Lower leg skin (tissue), 4 donors: ENCODE results near the gene PRDX5. TPM values are rescaled to one million over a fixed set of nuclear protein-coding genes. Genes with fewer than 3 reads are reported as not detected.

Experiments
- DNase-seq, 2 donors: peaks; one replicate each; pipeline ENCODE4 v3.0.0-alpha.2; 2019; ENCODE audit warnings: low spot score in 2 of 2
- H3K4me3 ChIP-seq: fragments of 200-600 bp; sonication (generic); 2 replicates; pipeline ENCODE4 v1.5.1; 2017; ENCODE audit warnings: mild to moderate bottlenecking, low read depth; ENCODE audit not compliant: poor library complexity, severe bottlenecking
- POLR2A ChIP-seq, 2 donors: fragments of 450-650 bp; IDR thresholded peaks; one replicate each; pipeline ENCODE4 v1.6.1; 2016 to 2017; ENCODE audit warnings: antibody characterized with exemption in 2 of 2, mild to moderate bottlenecking in 1 of 2, moderate library complexity in 1 of 2
- WGBS, 2 donors: methylation state at CpG; one replicate each; pipeline ENCODE4 v1.1.5; 2018; 5-methylcytosine and 5-hydroxymethylcytosine counted together
- intact Hi-C: fragments of 100-400 bp; cut with DNase I; formaldehyde crosslinking; loops from one replicate; pipeline ENCODE4 v1.15.0; 2023; ENCODE audit warnings: low total_unique reads
- total RNA-seq, 4 donors: library from RNA; depleted of rRNA; stranded (reverse); fragments of >200 nt; gene quantifications; one replicate each; pipeline ENCODE4 v1.1.0, GENCODE V29; 2016
- TF ChIP-seq, protein P1 (sequence below), 3 donors: fragments of 450-650 bp; IDR thresholded peaks; one replicate each; pipeline ENCODE4 v1.5.1; 2016; ENCODE audit warnings: antibody characterized with exemption in 3 of 3, mild to moderate bottlenecking in 3 of 3, moderate library complexity in 2 of 3

The PRDX5 gene
- total RNA-seq, 4 donors from 2014 or later: 170 to 284 (median 215) TPM

DNA sequence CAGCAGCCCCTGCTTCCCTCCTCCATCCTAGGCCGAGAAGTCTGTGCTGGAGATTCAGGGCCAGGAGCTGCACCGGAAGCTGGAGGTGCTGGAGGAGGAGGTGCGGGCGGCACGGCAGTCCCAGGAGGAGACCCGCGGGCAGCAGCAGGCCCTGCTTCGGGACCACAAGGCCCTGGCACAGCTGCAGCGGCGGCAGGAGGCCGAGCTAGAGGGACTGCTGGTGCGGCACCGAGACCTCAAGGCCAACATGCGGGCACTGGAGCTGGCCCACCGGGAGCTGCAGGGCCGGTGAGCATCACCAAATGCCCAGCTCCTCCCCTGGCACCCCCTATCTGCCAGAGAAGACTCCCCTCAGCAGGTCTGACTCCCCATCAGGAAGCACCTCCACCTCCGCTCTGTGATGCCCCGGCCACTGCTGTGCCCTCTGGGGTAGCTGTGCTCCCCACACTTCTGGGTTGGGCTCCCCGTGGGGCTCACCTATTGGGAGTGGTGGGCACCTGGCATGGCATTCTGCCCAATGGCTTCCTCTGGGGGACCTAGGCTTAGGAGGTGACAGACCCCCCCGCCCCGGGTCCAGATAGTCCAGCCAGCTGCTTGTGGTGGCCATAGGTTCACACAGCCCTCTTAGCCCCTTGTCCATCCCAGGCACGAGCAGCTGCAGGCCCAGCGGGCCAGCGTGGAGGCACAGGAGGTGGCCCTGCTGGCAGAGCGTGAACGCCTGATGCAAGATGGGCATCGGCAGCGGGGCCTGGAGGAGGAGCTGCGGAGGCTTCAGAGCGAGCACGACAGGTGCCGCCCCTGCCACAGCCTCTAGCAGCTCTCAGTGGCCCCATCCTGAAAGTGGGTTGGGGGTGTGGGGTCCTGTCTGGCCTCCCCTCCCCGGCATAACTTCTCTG is 34.4 kb downstream of the PRDX5 start:
- 93 to 94% methylated on average over 23 to 32 of the region's 33 CpGs for WGBS, 2 donors
- intact Hi-C loops: no loop called here
- DNase-seq: no peak
- no peak overlapping the region for H3K4me3 ChIP-seq
- TF ChIP-seq, protein P1, sequence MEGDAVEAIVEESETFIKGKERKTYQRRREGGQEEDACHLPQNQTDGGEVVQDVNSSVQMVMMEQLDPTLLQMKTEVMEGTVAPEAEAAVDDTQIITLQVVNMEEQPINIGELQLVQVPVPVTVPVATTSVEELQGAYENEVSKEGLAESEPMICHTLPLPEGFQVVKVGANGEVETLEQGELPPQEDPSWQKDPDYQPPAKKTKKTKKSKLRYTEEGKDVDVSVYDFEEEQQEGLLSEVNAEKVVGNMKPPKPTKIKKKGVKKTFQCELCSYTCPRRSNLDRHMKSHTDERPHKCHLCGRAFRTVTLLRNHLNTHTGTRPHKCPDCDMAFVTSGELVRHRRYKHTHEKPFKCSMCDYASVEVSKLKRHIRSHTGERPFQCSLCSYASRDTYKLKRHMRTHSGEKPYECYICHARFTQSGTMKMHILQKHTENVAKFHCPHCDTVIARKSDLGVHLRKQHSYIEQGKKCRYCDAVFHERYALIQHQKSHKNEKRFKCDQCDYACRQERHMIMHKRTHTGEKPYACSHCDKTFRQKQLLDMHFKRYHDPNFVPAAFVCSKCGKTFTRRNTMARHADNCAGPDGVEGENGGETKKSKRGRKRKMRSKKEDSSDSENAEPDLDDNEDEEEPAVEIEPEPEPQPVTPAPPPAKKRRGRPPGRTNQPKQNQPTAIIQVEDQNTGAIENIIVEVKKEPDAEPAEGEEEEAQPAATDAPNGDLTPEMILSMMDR (IDR thresholded peaks at IDR 0.05): no peak
- TF ChIP-seq POLR2A (IDR thresholded peaks at IDR 0.05): no peak

DNA sequence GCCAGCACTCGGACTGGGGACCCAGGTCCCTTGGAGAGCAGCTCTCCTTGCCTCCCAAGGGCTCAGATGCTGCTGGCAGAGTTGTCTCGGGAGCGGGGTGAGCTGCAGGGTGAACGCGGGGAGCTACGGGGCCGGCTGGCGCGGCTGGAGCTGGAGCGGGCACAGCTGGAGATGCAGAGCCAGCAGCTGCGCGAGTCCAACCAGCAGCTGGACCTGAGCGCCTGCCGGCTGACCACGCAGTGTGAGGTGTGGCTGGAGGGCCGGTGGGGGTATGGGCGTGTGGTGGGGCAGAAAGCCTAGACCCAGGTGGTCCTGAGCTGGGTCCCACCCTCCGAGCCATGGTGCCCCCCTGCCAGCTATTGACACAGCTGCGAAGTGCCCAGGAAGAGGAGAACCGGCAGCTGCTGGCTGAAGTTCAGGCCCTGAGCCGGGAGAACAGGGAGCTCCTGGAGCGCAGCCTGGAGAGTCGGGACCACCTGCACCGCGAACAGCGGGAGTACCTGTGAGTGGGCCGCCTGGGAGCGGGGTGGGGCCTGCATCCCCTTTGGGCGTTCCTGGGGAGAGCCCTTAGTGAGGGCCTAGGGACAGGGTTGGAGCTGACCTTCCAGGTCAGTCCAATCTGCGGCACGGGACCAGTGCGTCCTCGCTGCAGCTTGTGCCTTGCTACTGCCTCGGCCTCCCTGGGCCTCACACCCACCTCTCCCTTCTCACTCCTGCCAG is 35.2 kb downstream of the PRDX5 start:
- no peak overlapping the region for H3K4me3 ChIP-seq
- no peak for TF ChIP-seq POLR2A (IDR thresholded peaks at IDR 0.05)
- TF ChIP-seq, protein P1 (IDR thresholded peaks at IDR 0.05): no peak
- intact Hi-C loops: no loop called here
- DNase-seq: no peak
- 83 to 85% methylated on average over 28 to 33 of the region's 34 CpGs for WGBS, 2 donors

DNA sequence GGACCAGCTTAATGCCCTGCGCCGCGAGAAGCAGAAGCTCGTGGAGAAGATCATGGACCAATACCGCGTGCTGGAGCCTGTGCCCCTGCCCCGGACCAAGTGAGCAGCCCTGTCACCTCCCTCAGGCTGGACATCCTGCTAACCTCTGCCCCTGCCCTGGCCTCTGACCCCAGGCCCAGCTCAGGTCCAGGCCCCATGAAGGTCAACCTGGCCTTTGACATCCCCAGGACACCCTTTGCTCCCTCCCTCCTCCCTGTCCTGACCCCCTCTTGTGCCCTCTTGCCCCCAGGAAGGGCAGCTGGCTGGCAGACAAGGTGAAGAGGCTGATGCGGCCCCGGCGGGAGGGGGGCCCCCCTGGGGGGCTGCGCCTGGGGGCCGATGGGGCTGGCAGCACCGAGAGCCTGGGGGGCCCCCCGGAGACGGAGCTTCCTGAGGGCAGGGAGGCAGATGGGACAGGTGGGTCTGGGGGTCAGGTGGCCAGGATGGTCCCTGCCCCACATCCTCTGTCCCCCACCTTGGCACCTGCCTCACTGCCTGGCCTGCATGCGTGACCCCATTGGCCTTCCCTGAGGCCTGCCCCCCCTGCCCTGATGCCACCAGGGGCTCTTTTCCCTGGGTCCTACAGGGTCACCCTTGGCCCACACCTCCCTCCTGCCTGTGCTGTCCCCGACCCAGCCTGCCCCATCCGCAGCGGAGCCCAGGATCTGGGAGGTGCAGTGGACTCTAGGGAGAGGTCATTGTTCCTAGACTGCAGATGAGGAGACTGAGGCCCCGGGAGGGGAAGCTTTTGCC is 36.0 kb downstream of the PRDX5 start:
- 82 to 88% methylated on average over 10 to 14 of the region's 20 CpGs for WGBS, 2 donors
- intact Hi-C loops: no loop called here
- TF ChIP-seq POLR2A (IDR thresholded peaks at IDR 0.05): no peak
- TF ChIP-seq, protein P1 (IDR thresholded peaks at IDR 0.05): no peak
- H3K4me3 ChIP-seq: no peak overlapping the region
- DNase-seq: no peak

DNA sequence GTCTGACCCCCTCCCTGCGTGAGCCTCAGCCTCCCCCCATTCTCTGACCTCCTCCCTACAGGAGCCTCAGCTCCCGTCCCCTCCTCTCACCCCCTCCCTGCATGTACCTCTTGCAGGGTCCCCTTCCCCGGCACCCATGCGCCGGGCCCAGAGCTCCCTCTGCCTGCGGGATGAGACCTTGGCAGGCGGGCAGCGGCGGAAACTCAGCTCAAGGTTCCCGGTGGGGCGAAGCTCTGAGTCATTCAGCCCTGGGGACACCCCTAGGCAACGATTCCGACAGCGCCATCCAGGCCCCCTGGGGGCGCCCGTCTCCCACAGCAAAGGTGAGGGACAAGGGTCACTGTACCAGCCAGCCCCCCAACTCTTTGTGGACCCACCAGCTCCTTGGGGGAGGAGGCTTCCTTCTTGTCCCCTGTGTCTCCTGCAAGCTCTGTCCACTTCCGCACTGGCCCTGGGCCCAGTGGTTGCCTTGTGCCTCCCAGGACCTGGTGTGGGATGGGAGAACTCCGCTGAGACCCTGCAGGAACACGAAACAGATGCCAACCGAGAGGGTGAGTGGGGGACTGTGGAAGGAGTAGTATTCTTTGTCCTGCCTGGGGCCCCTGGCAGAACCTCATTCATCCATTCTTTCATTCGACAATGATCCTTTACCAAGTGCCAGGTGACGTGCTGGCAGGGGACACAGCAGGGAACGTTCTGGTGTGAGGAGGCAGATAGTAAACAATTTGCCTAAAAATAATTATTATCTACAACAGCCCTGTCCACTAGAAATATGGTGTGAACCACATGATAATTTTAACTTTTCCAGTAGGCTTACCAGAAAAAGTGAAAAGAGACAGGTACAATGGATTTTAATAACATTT is 37.4 kb downstream of the PRDX5 start:
- DNase-seq: peak in 1 of 2 donors; percentile 56
- intact Hi-C loops: no loop called here
- no peak overlapping the region for H3K4me3 ChIP-seq
- no peak for TF ChIP-seq POLR2A (IDR thresholded peaks at IDR 0.05)
- TF ChIP-seq, protein P1 (IDR thresholded peaks at IDR 0.05): peak in 1 of 3 donors; percentile 19
- WGBS, 2 donors: 9 to 19% methylated on average over 20 to 23 of the region's 23 CpGs
